ENCODE data around the gene GPR142. TPM values are rescaled to one million over a fixed set of nuclear protein-coding genes. Genes with fewer than 3 reads are reported as not detected.

GPR142 gene
- total RNA-seq, 8 experiments from 2014 or later, result 0.17 to 0.38 TPM; not detected in 6

- in situ Hi-C loops (cut with MboI; ENCODE audit: low pct_unique_long_range_greater_than_20kb in 2 of 9, low sequenced_read_pairs in 9 of 9, unreplicated experiment in 9 of 9), result loop anchor here in 2 of 9 experiments (25.0 kb wide), 1 partner anchor 138 kb away; the partner anchor contains the start of genes RPL38 (in 2 of the 2) and TTYH2 (in 2 of the 2)
- 88 to 92% (median 89%) methylated on average over 5 to 10 of the region's 20 CpGs; no CpG with 5 or more reads in 7 of the 10 experiments for WGBS, 10 experiments
- no peak for ATAC-seq (replicated peaks in 6 of 8)
These were observed 16.8 kb upstream of the GPR142 start for GRCh38 chr17:74350486-74350885.

GRCh38 chr17:74351552-74352210 is 15.6 kb upstream of the GPR142 start:
- no peak overlapping the region for H3K27ac ChIP-seq
- in situ Hi-C loops (cut with MboI; ENCODE audit: low pct_unique_long_range_greater_than_20kb in 2 of 9, low sequenced_read_pairs in 9 of 9, unreplicated experiment in 9 of 9), result loop anchor here in 2 of 9 experiments (25.0 kb wide), 1 partner anchor 139 kb away; the partner anchor contains the start of genes RPL38 (in 2 of the 2) and TTYH2 (in 2 of the 2)
- ATAC-seq (replicated peaks in 6 of 8), result peak in 6 of 8 experiments; percentile 44 to 67 (median 60)
- H3K4me1 ChIP-seq (replicated peaks in 1 of 2), result peaks cover 13% of the 10 kb centered on the region in 2 donors
- no peak overlapping the region for H3K4me3 ChIP-seq
- WGBS, 10 experiments, result 3 to 15% (median 5%) methylated on average over 4 to 19 of the region's 55 CpGs; no CpG with 5 or more reads in 5 of the 10 experiments

More at GRCh38 chr17:74350486-74350885, 16.8 kb upstream of the GPR142 start:
- Histone ChIP-seq H3K4me1 (replicated peaks in 1 of 2) (peaks cover 13 to 15% of the 10 kb centered on the region in 2 donors), H3K27ac (no peak overlapping the region), H3K4me3 (no peak overlapping the region)

GRCh38 chr17:74353446-74354060 is 13.8 kb upstream of the GPR142 start:
- no peak overlapping the region for H3K4me3 ChIP-seq
- in situ Hi-C loops (cut with MboI; ENCODE audit: low pct_unique_long_range_greater_than_20kb in 2 of 9, low sequenced_read_pairs in 9 of 9, unreplicated experiment in 9 of 9), result loop anchor here in 2 of 9 experiments (25.0 kb wide), 1 partner anchor 141 kb away; the partner anchor contains the start of genes RPL38 (in 2 of the 2) and TTYH2 (in 2 of the 2)
- H3K27ac ChIP-seq, result no peak overlapping the region
- 31 to 90% (median 67%) methylated on average over 1 to 8 of the region's 10 CpGs; no CpG with 5 or more reads in 4 of the 10 experiments for WGBS, 10 experiments
- H3K4me1 ChIP-seq (replicated peaks in 1 of 2), result peaks cover 13% of the 10 kb centered on the region in 2 donors
- no peak for ATAC-seq (replicated peaks in 6 of 8)

- peaks cover 13% of the 10 kb centered on the region in 2 donors for H3K4me1 ChIP-seq (replicated peaks in 1 of 2)
- 0 to 60% (median 7%) methylated on average over 1 to 7 of the region's 29 CpGs; no CpG with 5 or more reads in 5 of the 10 experiments for WGBS, 10 experiments
- no peak overlapping the region for H3K4me3 ChIP-seq
- ATAC-seq (replicated peaks in 6 of 8), result peak; percentile 67 to 87 (median 72)
- in situ Hi-C loops (cut with MboI; ENCODE audit: low pct_unique_long_range_greater_than_20kb in 2 of 9, low sequenced_read_pairs in 9 of 9, unreplicated experiment in 9 of 9), result loop anchor here in 2 of 9 experiments (25.0 kb wide), 1 partner anchor 142 kb away; the partner anchor contains the start of genes RPL38 (in 2 of the 2) and TTYH2 (in 2 of the 2)
- H3K27ac ChIP-seq, result no peak overlapping the region
These were observed 13.2 kb upstream of the GPR142 start for GRCh38 chr17:74354123-74354522.

- peaks cover 13% of the 10 kb centered on the region in 2 donors for H3K4me1 ChIP-seq (replicated peaks in 1 of 2)
- in situ Hi-C loops (cut with MboI; ENCODE audit: low pct_unique_long_range_greater_than_20kb in 2 of 9, low sequenced_read_pairs in 9 of 9, unreplicated experiment in 9 of 9), result loop anchor here in 2 of 9 experiments (25.0 kb wide), 1 partner anchor 142 kb away; the partner anchor contains the start of genes RPL38 (in 2 of the 2) and TTYH2 (in 2 of the 2)
- ATAC-seq (replicated peaks in 6 of 8), result peak in 6 of 8 experiments; percentile 5 to 23 (median 12)
- H3K4me3 ChIP-seq, result no peak overlapping the region
- 90 to 100% methylated on average over 2 of the region's 10 CpGs; no CpG with 5 or more reads in 8 of the 10 experiments for WGBS, 10 experiments
- H3K27ac ChIP-seq, result no peak overlapping the region
These were observed 12.7 kb upstream of the GPR142 start for GRCh38 chr17:74354561-74354960.

- Histone ChIP-seq H3K27ac (no peak overlapping the region), H3K4me1 (replicated peaks in 1 of 2) (peaks cover 13% of the 10 kb centered on the region in 2 donors), H3K4me3 (no peak overlapping the region)
- no peak for ATAC-seq (replicated peaks in 6 of 8)
- WGBS, 10 experiments, result 93% methylated on average over 3 of the region's 8 CpGs; no CpG with 5 or more reads in 9 of the 10 experiments
- in situ Hi-C loops (cut with MboI; ENCODE audit: low pct_unique_long_range_greater_than_20kb in 2 of 9, low sequenced_read_pairs in 9 of 9, unreplicated experiment in 9 of 9), result loop anchor here in 2 of 9 experiments (25.0 kb wide), 1 partner anchor 143 kb away; the partner anchor contains the start of genes RPL38 (in 2 of the 2) and TTYH2 (in 2 of the 2)
These were observed 12.2 kb upstream of the GPR142 start for GRCh38 chr17:74355065-74355464.

- Histone ChIP-seq H3K27ac (no peak overlapping the region), H3K4me1 (replicated peaks in 1 of 2) (peaks cover 25% of the 10 kb centered on the region in 2 donors), H3K4me3 (no peak overlapping the region)
- peak in 2 of 8 experiments; percentile 19 to 26 for ATAC-seq (replicated peaks in 6 of 8)
- 0 to 91% (median 35%) methylated on average over 3 to 34 of the region's 105 CpGs; no CpG with 5 or more reads in 7 of the 10 experiments for WGBS, 10 experiments
- in situ Hi-C loops (cut with MboI; ENCODE audit: low pct_unique_long_range_greater_than_20kb in 2 of 9, low sequenced_read_pairs in 9 of 9, unreplicated experiment in 9 of 9), result loop anchor here in 2 of 9 experiments (25.0 kb wide), 1 partner anchor 145 kb away; the partner anchor contains the start of genes RPL38 (in 2 of the 2) and TTYH2 (in 2 of the 2)
These were observed 10.4 kb upstream of the GPR142 start for GRCh38 chr17:74356646-74357465.

- ATAC-seq (replicated peaks in 6 of 8), result no peak
- in situ Hi-C loops (cut with MboI; ENCODE audit: low pct_unique_long_range_greater_than_20kb in 2 of 9, low sequenced_read_pairs in 9 of 9, unreplicated experiment in 9 of 9), result loop anchor here in 2 of 9 experiments (25.0 kb wide), 1 partner anchor 145 kb away; the partner anchor contains the start of genes RPL38 (in 2 of the 2) and TTYH2 (in 2 of the 2)
- no peak overlapping the region for H3K4me3 ChIP-seq
- H3K4me1 ChIP-seq (replicated peaks in 1 of 2), result peaks cover 29 to 31% of the 10 kb centered on the region in 2 donors
- H3K27ac ChIP-seq, result no peak overlapping the region
- no CpG with 5 or more reads among the region's 32 CpGs for whole genome bisulfite sequencing, 10 experiments
These were observed 9.9 kb upstream of the GPR142 start for GRCh38 chr17:74357466-74357809.

- H3K4me1 ChIP-seq (replicated peaks in 1 of 2), result peaks cover 30 to 37% of the 10 kb centered on the region in 2 donors
- no peak overlapping the region for H3K27ac ChIP-seq
- in situ Hi-C loops (cut with MboI; ENCODE audit: low pct_unique_long_range_greater_than_20kb in 2 of 9, low sequenced_read_pairs in 9 of 9, unreplicated experiment in 9 of 9), result loop anchor here in 2 of 9 experiments (25.0 kb wide), 1 partner anchor 146 kb away; the partner anchor contains the start of genes RPL38 (in 2 of the 2) and TTYH2 (in 2 of the 2)
- ATAC-seq (replicated peaks in 6 of 8), result no peak
- H3K4me3 ChIP-seq, result no peak overlapping the region
- WGBS, 10 experiments, result 37 to 100% (median 86%) methylated on average over 1 to 7 of the region's 9 CpGs; no CpG with 5 or more reads in 1 of the 10 experiments
These were observed 8.6 kb upstream of the GPR142 start for GRCh38 chr17:74358697-74359096.

- H3K27ac ChIP-seq, result no peak overlapping the region
- peaks cover 26 to 29% of the 10 kb centered on the region in 2 donors for H3K4me1 ChIP-seq (replicated peaks in 1 of 2)
- no peak for ATAC-seq (replicated peaks in 6 of 8)
These were observed 7.4 kb upstream of the GPR142 start for GRCh38 chr17:74359916-74360315.

GRCh38 chr17:74360899-74361229 is 6.4 kb upstream of the GPR142 start:
- peak overlapping the region in 2 of 5 donors; percentile 22 to 28 for H3K4me3 ChIP-seq
- in situ Hi-C loops (cut with MboI; ENCODE audit: low pct_unique_long_range_greater_than_20kb in 2 of 9, low sequenced_read_pairs in 9 of 9, unreplicated experiment in 9 of 9), result loop anchor here in 2 of 9 experiments (25.0 kb wide), 1 partner anchor 149 kb away; the partner anchor contains the start of genes RPL38 (in 2 of the 2) and TTYH2 (in 2 of the 2)
- H3K27ac ChIP-seq, result peak overlapping the region; percentile 57 to 89
- ATAC-seq (replicated peaks in 6 of 8), result peak in 1 of 8 experiments; percentile 15
- peaks cover 26 to 29% of the 10 kb centered on the region in 2 donors for H3K4me1 ChIP-seq (replicated peaks in 1 of 2)
- 30 to 60% (median 60%) methylated on average over 1 to 4 of the region's 7 CpGs; no CpG with 5 or more reads in 7 of the 10 experiments for WGBS, 10 experiments

More at GRCh38 chr17:74359916-74360315, 7.4 kb upstream of the GPR142 start:
- no peak overlapping the region for H3K4me3 ChIP-seq
- in situ Hi-C loops (cut with MboI; ENCODE audit: low pct_unique_long_range_greater_than_20kb in 2 of 9, low sequenced_read_pairs in 9 of 9, unreplicated experiment in 9 of 9), result loop anchor here in 2 of 9 experiments (25.0 kb wide), 1 partner anchor 148 kb away; the partner anchor contains the start of genes RPL38 (in 2 of the 2) and TTYH2 (in 2 of the 2)
- WGBS, 10 experiments, result 58 to 76% methylated on average over 8 to 11 of the region's 22 CpGs; no CpG with 5 or more reads in 8 of the 10 experiments

All from motor neuron (in vitro differentiated cells).